CD14-positive monocyte (primary cell): ENCODE results near the gene ADAMTSL1. TPM values are rescaled to one million over a fixed set of nuclear protein-coding genes. Genes with fewer than 3 reads are reported as not detected.

Experiments used
- DNase-seq, 3 donors: peaks; one replicate each; pipeline ENCODE4 v3.0.0-alpha.2; 2011 to 2022
- H2AFZ ChIP-seq: 2 replicates; pipeline ENCODE4 v1.6.0; 2012; ENCODE audit warnings: mild to moderate bottlenecking, low read depth, low read length, inconsistent platforms; ENCODE audit not compliant: insufficient read depth, poor library complexity, severe bottlenecking
- H3K27ac ChIP-seq, 2 donors: 1 replicate in 1 of 2; 2 replicates in 1 of 2; pipeline ENCODE4 v1.5.1; 2012 to 2013; ENCODE audit warnings: low read length in 2 of 2, control low read depth in 1 of 2, inconsistent platforms in 1 of 2, low read depth in 1 of 2, mild to moderate bottlenecking in 1 of 2
- H3K27me3 ChIP-seq, 2 donors: one replicate each; pipeline versions ENCODE4 v1.6.0 to v1.6.1; 2011 to 2013; ENCODE audit warnings: low read length in 2 of 2; ENCODE audit not compliant: control insufficient read depth in 2 of 2, insufficient read depth in 2 of 2
- H3K36me3 ChIP-seq, 2 donors: replicated peaks in 1 of 2; 1 replicate in 1 of 2; 2 replicates in 1 of 2; pipeline versions ENCODE4 v1.5.1 to v1.6.1; 2012 to 2013; ENCODE audit warnings: low read length in 2 of 2, control low read depth in 1 of 2, inconsistent platforms in 1 of 2, mild to moderate bottlenecking in 1 of 2; ENCODE audit not compliant: insufficient read depth in 2 of 2, control insufficient read depth in 1 of 2
- H3K4me1 ChIP-seq, 2 donors: 1 replicate in 1 of 2; 2 replicates in 1 of 2; pipeline versions ENCODE4 v1.5.1 to v1.6.1; 2012 to 2013; ENCODE audit warnings: low read length in 2 of 2, control low read depth in 1 of 2, inconsistent platforms in 1 of 2, mild to moderate bottlenecking in 1 of 2, moderate library complexity in 1 of 2; ENCODE audit not compliant: insufficient read depth in 2 of 2, control insufficient read depth in 1 of 2
- H3K4me2 ChIP-seq: replicated peaks from 2 replicates; pipeline ENCODE3; 2012; ENCODE audit warnings: low read length, moderate library complexity, mild to moderate bottlenecking; ENCODE audit not compliant: poor library complexity, severe bottlenecking; ENCODE audit errors: extremely low read depth
- H3K4me3 ChIP-seq, 3 experiments: fragments of 200-600 bp in 1 of 3; sonication (generic) in 1 of 3; replicated peaks in 1 of 3; 1 replicate in 2 of 3; 2 replicates in 1 of 3; pipeline ENCODE4 v1.5.1; 2011 to 2013; ENCODE audit warnings: low read length in 3 of 3, mild to moderate bottlenecking in 3 of 3, control low read depth in 2 of 3, low read depth in 2 of 3, inconsistent platforms in 1 of 3, moderate library complexity in 1 of 3
- H3K79me2 ChIP-seq: 2 replicates; pipeline ENCODE4 v1.6.0; 2012; ENCODE audit warnings: mild to moderate bottlenecking, control low read depth, inconsistent platforms, low read length, moderate library complexity; ENCODE audit not compliant: insufficient read depth
- H3K9ac ChIP-seq: 2 replicates; pipeline ENCODE4 v1.6.0; 2017; ENCODE audit warnings: low read length, mild to moderate bottlenecking; ENCODE audit not compliant: insufficient read depth, poor library complexity, severe bottlenecking
- H3K9me3 ChIP-seq, 2 donors: replicated peaks in 1 of 2; 1 replicate in 1 of 2; 2 replicates in 1 of 2; pipeline versions ENCODE4 v1.5.1 to v1.6.1; 2012 to 2013; ENCODE audit warnings: low read length in 2 of 2, control low read depth in 1 of 2; ENCODE audit not compliant: control insufficient read depth in 1 of 2, insufficient read depth in 1 of 2
- H4K20me1 ChIP-seq: 2 replicates; pipeline ENCODE4 v1.6.0; 2012; ENCODE audit warnings: mild to moderate bottlenecking, low read length, control low read depth, moderate library complexity; ENCODE audit not compliant: insufficient read depth
- H3K27ac Mint-ChIP-seq, 7 donors: one replicate each; pipeline ENCODE4 v1.8.0; 2020; ENCODE audit warnings: mild to moderate bottlenecking in 7 of 7, mixed read lengths in 7 of 7, moderate library complexity in 6 of 7, inconsistent platforms in 2 of 7
- H3K27me3 Mint-ChIP-seq, 3 donors: one replicate each; pipeline ENCODE4 v1.8.0; 2021 to 2022; ENCODE audit warnings: low read depth in 3 of 3, mild to moderate bottlenecking in 3 of 3, mixed read lengths in 3 of 3, moderate library complexity in 3 of 3, inconsistent platforms in 1 of 3
- H3K36me3 Mint-ChIP-seq, 2 donors: one replicate each; pipeline ENCODE4 v1.8.0; 2020; ENCODE audit warnings: mixed read lengths in 2 of 2, inconsistent platforms in 1 of 2, mild to moderate bottlenecking in 1 of 2
- H3K4me1 Mint-ChIP-seq: one replicate; pipeline ENCODE4 v1.8.0; 2020; ENCODE audit warnings: mild to moderate bottlenecking, mixed read lengths
- H3K4me3 Mint-ChIP-seq, 2 donors: one replicate each; pipeline ENCODE4 v1.8.0; 2020; ENCODE audit warnings: mild to moderate bottlenecking in 2 of 2, mixed read lengths in 2 of 2, moderate library complexity in 1 of 2
- H3K9me3 Mint-ChIP-seq, 7 donors: one replicate each; pipeline ENCODE4 v1.8.0; 2020 to 2022; ENCODE audit warnings: mixed read lengths in 7 of 7, mild to moderate bottlenecking in 6 of 7, moderate library complexity in 6 of 7, inconsistent platforms in 2 of 7
- WGBS: methylation state at CpG from one replicate; pipeline ENCODE4 v1.1.5; 2013; ENCODE audit warnings: missing lambda C conversion rate; ENCODE audit not compliant: insufficient coverage; 5-methylcytosine and 5-hydroxymethylcytosine counted together
- intact Hi-C, 2 donors: fragments of 100-400 bp; cut with micrococcal nuclease; formaldehyde crosslinking; loops; one replicate each; pipeline versions ENCODE4 v1.15.0 to v1.15.1; 2023
- polyA plus RNA-seq, 3 donors: library from polyadenylated mRNA; depleted of rRNA in 1 of 3; unstranded in 2 of 3; stranded (reverse) in 1 of 3; fragments of 300-500 nt in 2 of 3; fragments of >200 nt in 1 of 3; fragmentation: Illumina TruSeq in 2 of 3; gene quantifications; 1 replicate in 2 of 3; 2 replicates in 1 of 3; pipeline ENCODE4 v1.2.3, GENCODE V29; 2012 to 2021
- TF ChIP-seq, protein P1 (sequence below): fragments of 200-600 bp; IDR thresholded peaks from one replicate; pipeline ENCODE4 v1.8.0; 2022; ENCODE audit warnings: antibody characterized with exemption, mild to moderate bottlenecking

Gene ADAMTSL1
- polyA plus RNA-seq, 3 donors, result not detected

DNA sequence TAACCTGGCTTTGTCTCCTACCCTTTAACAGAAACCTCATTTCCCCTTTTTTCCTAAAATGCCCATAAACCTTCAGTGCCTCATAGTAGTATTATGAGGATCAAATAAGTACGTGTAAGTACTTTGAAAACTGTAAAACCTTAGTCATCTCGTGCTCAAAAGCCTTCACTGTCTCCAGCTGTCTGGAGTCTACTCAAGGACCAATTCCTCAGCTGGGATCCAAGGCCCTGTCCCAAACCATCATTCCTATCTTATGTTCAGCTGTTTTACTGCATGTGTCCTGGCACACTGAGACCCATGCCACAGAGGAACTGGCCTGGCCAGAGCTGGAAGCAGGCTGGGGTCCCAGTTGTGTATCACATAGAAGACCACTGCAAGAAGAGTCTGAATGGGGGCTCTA, 15.9 kb downstream of the ADAMTSL1 start:
- no peak overlapping the region for H3K9ac ChIP-seq
- no peak overlapping the region for H3K4me2 ChIP-seq

GRCh38 chr9:18490641-18491370, 16.9 kb downstream of the ADAMTSL1 start:
- Mint-ChIP-seq H3K27ac (no peak overlapping the region), H3K36me3 (no peaks in the 10 kb centered on the region), H3K4me3 (no peak overlapping the region), H3K4me1 (no peaks in the 10 kb centered on the region), H3K9me3 (no peaks in the 10 kb centered on the region), H3K27me3 (no peaks in the 10 kb centered on the region)
- intact Hi-C loops, result no loop called here
- no peak for DNase-seq
- TF ChIP-seq, protein P1, sequence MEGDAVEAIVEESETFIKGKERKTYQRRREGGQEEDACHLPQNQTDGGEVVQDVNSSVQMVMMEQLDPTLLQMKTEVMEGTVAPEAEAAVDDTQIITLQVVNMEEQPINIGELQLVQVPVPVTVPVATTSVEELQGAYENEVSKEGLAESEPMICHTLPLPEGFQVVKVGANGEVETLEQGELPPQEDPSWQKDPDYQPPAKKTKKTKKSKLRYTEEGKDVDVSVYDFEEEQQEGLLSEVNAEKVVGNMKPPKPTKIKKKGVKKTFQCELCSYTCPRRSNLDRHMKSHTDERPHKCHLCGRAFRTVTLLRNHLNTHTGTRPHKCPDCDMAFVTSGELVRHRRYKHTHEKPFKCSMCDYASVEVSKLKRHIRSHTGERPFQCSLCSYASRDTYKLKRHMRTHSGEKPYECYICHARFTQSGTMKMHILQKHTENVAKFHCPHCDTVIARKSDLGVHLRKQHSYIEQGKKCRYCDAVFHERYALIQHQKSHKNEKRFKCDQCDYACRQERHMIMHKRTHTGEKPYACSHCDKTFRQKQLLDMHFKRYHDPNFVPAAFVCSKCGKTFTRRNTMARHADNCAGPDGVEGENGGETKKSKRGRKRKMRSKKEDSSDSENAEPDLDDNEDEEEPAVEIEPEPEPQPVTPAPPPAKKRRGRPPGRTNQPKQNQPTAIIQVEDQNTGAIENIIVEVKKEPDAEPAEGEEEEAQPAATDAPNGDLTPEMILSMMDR, result no peak
- WGBS, result 54% methylated on average over 5 of the region's 7 CpGs
- H4K20me1 ChIP-seq, result no peaks in the 10 kb centered on the region
- H3K27ac ChIP-seq, result no peak overlapping the region
- no peaks in the 10 kb centered on the region for H3K27me3 ChIP-seq
- no peak overlapping the region for H3K9ac ChIP-seq
- no peaks in the 10 kb centered on the region for H3K36me3 ChIP-seq
- H3K4me2 ChIP-seq, result no peak overlapping the region
- no peak overlapping the region for H2AFZ ChIP-seq
- H3K79me2 ChIP-seq, result no peaks in the 10 kb centered on the region
- H3K9me3 ChIP-seq, result no peaks in the 10 kb centered on the region
- no peak overlapping the region for H3K4me3 ChIP-seq
- H3K4me1 ChIP-seq, result no peaks in the 10 kb centered on the region

More for the DNA sequence above, 15.9 kb downstream of the ADAMTSL1 start:
- no peaks in the 10 kb centered on the region for H3K4me1 ChIP-seq
- intact Hi-C loops, result no loop called here
- H2AFZ ChIP-seq, result no peak overlapping the region
- no peaks in the 10 kb centered on the region for H3K9me3 Mint-ChIP-seq
- TF ChIP-seq, protein P1, result no peak
- no peak overlapping the region for H3K27ac Mint-ChIP-seq
- no peaks in the 10 kb centered on the region for H3K4me1 Mint-ChIP-seq
- DNase-seq, result no peak
- no peak overlapping the region for H3K27ac ChIP-seq
- H3K36me3 Mint-ChIP-seq, result no peaks in the 10 kb centered on the region
- no peaks in the 10 kb centered on the region for H3K27me3 ChIP-seq
- peaks cover 0 to 2% (median 0%) of the 10 kb centered on the region in 3 donors for H3K27me3 Mint-ChIP-seq
- no peaks in the 10 kb centered on the region for H3K9me3 ChIP-seq
- no peaks in the 10 kb centered on the region for H3K79me2 ChIP-seq
- 77% methylated on average over 2 of the region's 2 CpGs for WGBS
- H3K4me3 Mint-ChIP-seq, result no peak overlapping the region
- no peaks in the 10 kb centered on the region for H4K20me1 ChIP-seq
- H3K36me3 ChIP-seq, result no peaks in the 10 kb centered on the region
- no peak overlapping the region for H3K4me3 ChIP-seq
